Mesothelial cell of epicardium (in vitro differentiated cells): ENCODE measurements around the gene IL1R2. TPM values are rescaled to one million over a fixed set of nuclear protein-coding genes. Genes with fewer than 3 reads are reported as not detected.
A peak's percentile ranks its signal among the peaks of the same experiment; 100 is the strongest.

ENCODE experiments used
- DNase-seq, 2 experiments: peaks; one replicate each; pipeline ENCODE4 v3.0.0; 2021; ENCODE audit warnings: low spot score in 2 of 2; ENCODE audit not compliant: unreplicated experiment in 2 of 2
- H3K27ac Mint-ChIP-seq: 2 replicates; pipeline ENCODE4 v1.8.0; 2021; ENCODE audit warnings: mixed read lengths
- H3K27me3 Mint-ChIP-seq: 2 replicates; pipeline ENCODE4 v1.8.0; 2021; ENCODE audit warnings: low read depth, mixed read lengths
- H3K36me3 Mint-ChIP-seq: 2 replicates; pipeline ENCODE4 v1.8.0; 2021; ENCODE audit warnings: mixed read lengths
- H3K4me1 Mint-ChIP-seq: 2 replicates; pipeline ENCODE4 v1.8.0; 2021; ENCODE audit warnings: mixed read lengths
- H3K4me3 Mint-ChIP-seq: 2 replicates; pipeline ENCODE4 v1.8.0; 2021; ENCODE audit warnings: mild to moderate bottlenecking, moderate library complexity, mixed read lengths
- H3K9me3 Mint-ChIP-seq: 2 replicates; pipeline ENCODE4 v1.8.0; 2021; ENCODE audit warnings: mixed read lengths
- total RNA-seq: library from RNA; stranded (reverse); gene quantifications from 3 replicates; pipeline ENCODE4 v1.2.1, GENCODE V29; 2021
- TF ChIP-seq, protein P1 (sequence below): fragments of 200-600 bp; sonication (generic); IDR thresholded peaks from one replicate; pipeline ENCODE4 v1.5.0; 2021; ENCODE audit warnings: antibody characterized with exemption; ENCODE audit not compliant: unreplicated experiment

IL1R2 gene
- total RNA-seq, 1 donor from 2014 or later = not detected

DNA sequence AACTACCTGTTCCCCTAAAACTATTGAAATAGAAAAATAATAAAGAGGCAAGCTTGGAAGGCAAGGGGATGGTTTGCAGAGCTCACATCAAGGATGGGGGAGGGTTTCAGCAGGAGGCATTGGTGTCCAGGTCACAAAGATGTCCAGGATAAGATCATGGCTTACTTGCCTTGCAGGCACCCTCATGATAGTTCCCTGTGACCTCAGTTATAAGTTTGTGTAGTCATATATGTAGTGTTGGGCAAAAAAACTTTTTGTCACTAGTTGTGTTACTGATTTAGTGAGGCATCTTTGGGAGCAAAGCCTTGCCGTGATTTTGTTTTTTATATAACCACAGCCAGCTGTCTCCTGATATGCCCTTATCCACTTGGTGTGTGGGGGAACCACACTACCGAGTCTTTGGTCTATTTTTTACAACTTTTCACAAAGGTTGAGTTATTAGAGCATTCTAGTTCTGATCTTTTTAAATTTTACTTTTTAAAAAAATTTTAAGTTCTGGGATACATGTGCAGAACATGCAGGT is 53.3 kb downstream of the IL1R2 start:
- Mint-ChIP-seq H3K4me1 (no peaks in the 10 kb centered on the region), H3K9me3 (peaks cover 7% of the 10 kb centered on the region), H3K27me3 (peaks cover 2% of the 10 kb centered on the region), H3K27ac (no peak overlapping the region), H3K4me3 (no peak overlapping the region), H3K36me3 (no peaks in the 10 kb centered on the region)
- DNase-seq = no peak
- TF ChIP-seq, protein P1, sequence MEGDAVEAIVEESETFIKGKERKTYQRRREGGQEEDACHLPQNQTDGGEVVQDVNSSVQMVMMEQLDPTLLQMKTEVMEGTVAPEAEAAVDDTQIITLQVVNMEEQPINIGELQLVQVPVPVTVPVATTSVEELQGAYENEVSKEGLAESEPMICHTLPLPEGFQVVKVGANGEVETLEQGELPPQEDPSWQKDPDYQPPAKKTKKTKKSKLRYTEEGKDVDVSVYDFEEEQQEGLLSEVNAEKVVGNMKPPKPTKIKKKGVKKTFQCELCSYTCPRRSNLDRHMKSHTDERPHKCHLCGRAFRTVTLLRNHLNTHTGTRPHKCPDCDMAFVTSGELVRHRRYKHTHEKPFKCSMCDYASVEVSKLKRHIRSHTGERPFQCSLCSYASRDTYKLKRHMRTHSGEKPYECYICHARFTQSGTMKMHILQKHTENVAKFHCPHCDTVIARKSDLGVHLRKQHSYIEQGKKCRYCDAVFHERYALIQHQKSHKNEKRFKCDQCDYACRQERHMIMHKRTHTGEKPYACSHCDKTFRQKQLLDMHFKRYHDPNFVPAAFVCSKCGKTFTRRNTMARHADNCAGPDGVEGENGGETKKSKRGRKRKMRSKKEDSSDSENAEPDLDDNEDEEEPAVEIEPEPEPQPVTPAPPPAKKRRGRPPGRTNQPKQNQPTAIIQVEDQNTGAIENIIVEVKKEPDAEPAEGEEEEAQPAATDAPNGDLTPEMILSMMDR = no peak

DNA sequence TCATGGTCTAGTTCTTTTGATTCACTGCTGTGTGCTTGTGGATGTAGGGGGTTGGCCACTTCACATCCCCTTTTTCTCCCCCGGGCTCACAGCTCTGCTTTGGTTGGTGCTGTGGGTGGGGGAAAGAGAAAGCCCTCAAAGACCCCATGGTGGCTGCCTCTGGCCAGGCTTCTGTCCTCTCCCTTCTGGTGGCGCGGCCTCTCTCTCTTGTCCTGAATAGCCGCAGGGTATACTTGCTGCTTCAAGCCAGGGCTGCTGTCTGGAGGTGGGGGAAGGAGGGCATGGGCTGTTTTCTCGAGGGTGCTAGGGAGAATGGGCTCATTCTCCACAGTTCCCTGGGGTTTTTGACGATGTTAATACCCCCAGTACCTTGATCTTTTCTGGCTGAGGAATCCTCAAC is 53.9 kb downstream of the IL1R2 start:
- no peak for DNase-seq
- Mint-ChIP-seq H3K36me3 (no peaks in the 10 kb centered on the region), H3K27me3 (peaks cover 2% of the 10 kb centered on the region), H3K4me1 (peaks cover 2% of the 10 kb centered on the region), H3K9me3 (peaks cover 4% of the 10 kb centered on the region), H3K4me3 (no peak overlapping the region), H3K27ac (no peak overlapping the region)
- TF ChIP-seq, protein P1 = no peak

DNA sequence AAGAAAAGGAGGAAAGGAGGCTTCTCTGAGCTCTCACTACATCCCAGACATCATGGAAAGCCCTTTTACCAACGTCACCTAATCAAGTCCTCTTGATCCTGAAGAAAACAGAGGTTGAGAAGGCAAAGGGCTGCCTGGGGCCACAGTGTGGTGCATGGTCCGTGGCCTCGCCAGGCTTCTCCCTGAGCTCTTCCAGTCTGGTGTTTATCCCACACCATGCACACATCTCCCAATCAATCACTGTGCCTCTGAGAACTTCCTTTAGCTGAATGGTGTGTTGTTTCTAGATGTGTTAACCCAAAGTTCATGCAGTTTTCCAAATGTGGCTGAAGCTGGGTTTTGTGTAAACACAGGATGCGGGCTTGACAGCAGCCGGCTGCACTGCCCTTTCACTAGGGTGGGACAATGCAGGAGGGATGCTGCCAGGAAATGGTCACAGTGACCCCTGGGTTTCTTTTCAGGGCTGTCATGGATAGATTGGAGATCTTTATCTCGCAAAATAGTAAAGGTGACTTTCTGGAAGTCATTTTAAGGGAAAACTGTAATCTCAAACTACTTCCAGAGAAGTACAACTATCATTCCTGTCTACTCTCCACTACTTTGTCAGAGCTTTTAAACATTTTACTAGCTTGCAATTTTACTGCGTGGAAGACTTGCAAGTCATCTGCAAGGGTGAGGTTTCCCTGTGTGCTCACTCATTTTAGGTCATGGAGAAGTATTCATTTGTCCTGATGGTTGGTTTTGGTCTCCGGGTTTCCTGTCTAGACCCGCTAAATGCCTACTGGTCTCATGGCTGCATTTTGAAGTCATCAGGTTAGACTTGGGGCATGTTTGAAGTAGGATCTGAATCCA is 54.6 kb downstream of the IL1R2 start:
- Mint-ChIP-seq H3K27me3 (peaks cover 2% of the 10 kb centered on the region), H3K36me3 (no peaks in the 10 kb centered on the region), H3K9me3 (peaks cover 4% of the 10 kb centered on the region), H3K27ac (no peak overlapping the region), H3K4me3 (no peak overlapping the region), H3K4me1 (peaks cover 7% of the 10 kb centered on the region)
- TF ChIP-seq, protein P1 = no peak
- no peak for DNase-seq

DNA sequence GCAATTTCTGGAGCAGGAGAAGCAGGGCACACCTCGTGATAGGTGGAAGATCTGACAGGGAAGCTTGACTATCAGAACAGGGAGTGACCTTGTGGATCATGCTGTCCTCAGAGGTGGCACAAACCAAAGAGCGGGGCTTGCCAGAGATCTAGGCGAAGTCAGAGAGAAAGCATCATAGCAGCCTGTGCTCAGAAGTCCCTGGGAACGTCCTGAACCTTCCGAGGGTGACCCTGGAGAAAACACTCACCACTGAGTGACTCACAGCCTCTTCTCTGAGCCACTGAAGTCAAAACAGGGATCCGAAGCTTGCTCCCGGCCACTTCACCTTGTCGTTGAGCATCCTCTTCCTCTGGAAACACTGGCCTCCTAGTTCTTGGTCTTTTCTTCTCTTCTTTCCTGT is 56.7 kb downstream of the IL1R2 start:
- TF ChIP-seq, protein P1 = no peak
- DNase-seq = no peak
- H3K4me1 Mint-ChIP-seq = peaks cover 7% of the 10 kb centered on the region

DNA sequence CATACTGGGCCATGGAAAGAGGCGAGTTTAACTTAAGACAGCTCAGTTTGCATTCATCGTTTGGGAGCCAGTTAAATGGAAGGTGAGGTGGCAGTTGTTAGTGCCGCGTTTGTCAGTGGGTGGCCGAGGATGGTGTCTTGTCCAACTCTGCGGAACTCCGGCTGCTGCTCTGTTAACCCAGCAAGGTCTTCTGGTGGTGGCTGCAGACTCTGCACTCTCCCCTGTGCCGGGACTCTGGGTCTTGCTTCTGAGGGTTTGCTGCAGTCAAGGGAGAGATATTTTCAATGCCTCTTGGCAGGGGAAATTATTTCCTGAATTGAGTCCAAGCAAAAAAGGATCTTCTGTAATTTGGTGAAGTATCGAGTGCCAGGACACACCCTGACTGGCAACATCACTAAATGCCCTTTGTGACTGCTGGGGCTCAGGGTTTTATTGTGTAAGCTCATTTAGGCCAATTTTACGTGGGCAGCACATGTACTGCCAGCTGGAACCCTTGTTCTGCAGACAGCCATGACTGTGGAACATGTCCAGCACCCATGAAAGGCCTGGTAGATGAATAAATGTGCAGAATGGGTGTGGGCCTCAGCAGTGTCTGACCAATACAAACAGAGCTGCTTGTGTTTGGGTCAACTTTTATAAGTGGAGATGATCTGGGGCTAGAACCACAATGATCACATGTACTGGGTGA is 58.1 kb downstream of the IL1R2 start:
- Mint-ChIP-seq H3K36me3 (no peaks in the 10 kb centered on the region), H3K4me1 (peaks cover 7% of the 10 kb centered on the region), H3K27ac (peak overlapping the region; percentile 17), H3K27me3 (peaks cover 2% of the 10 kb centered on the region), H3K9me3 (peaks cover 4% of the 10 kb centered on the region), H3K4me3 (no peak overlapping the region)
- no peak for DNase-seq
- TF ChIP-seq, protein P1 = no peak

More for the DNA sequence above, 56.7 kb downstream of the IL1R2 start:
- H3K36me3 Mint-ChIP-seq = no peaks in the 10 kb centered on the region
- peaks cover 4% of the 10 kb centered on the region for H3K9me3 Mint-ChIP-seq
- H3K27ac Mint-ChIP-seq = no peak overlapping the region
- H3K27me3 Mint-ChIP-seq = peaks cover 2% of the 10 kb centered on the region
- H3K4me3 Mint-ChIP-seq = no peak overlapping the region
